Measurements from ENCODE around the gene CMC1. TPM values are rescaled to one million over a fixed set of nuclear protein-coding genes. Genes with fewer than 3 reads are reported as not detected.

The CMC1 gene
- total and polyA plus RNA-seq, 9 of the 15 experiments (the other 6 are each of a cell fraction or from before 2014, with no cell fraction given): 15.9 to 74.6 (median 48.9) TPM

GRCh38 chr3:28348629-28349468 lies 107.4 kb downstream of the CMC1 start, which contains the start of the genes AZI2 and ZCWPW2 (continued):
- TF ChIP-seq ZBTB9 (CRISPR knock-in tag; IDR thresholded peaks at IDR 0.05) (peak; percentile 66; the same call in 1 of the 2 replicates), ZNF165 (CRISPR knock-in tag; IDR thresholded peaks at IDR 0.05; ENCODE audit: borderline replicate concordance) (0 out of 2 replicates have a peak, but pooled peaks have one; percentile 40), ZKSCAN8 (CRISPR knock-in tag; IDR thresholded peaks at IDR 0.05) (no peak), ZNF431 (CRISPR knock-in tag; IDR thresholded peaks at IDR 0.05) (no peak), RBFOX2 (IDR thresholded peaks at IDR 0.05; ENCODE audit: low read depth, low read length) (peak; percentile 99), ZNF253 (CRISPR knock-in tag; conservative IDR thresholded peaks at IDR 0.05) (no peak), RHOXF2B (CRISPR knock-in tag; conservative IDR thresholded peaks at IDR 0.05) (0 out of 2 replicates have a peak, but pooled peaks have one; percentile 48), YBX1 (IDR thresholded peaks at IDR 0.05) (no peak), BRD4 (IDR thresholded peaks at IDR 0.05) (peak; percentile 98), IFI16 (CRISPR knock-in tag; IDR thresholded peaks at IDR 0.05) (no peak), ZNF224 (CRISPR knock-in tag; IDR thresholded peaks at IDR 0.05) (no peak; the same call in 1 of the 2 replicates), ZNF134 (CRISPR knock-in tag; conservative IDR thresholded peaks at IDR 0.05) (no peak), ZNF280A (IDR thresholded peaks at IDR 0.05; ENCODE audit: low read depth, partially characterized antibody) (no peak), FOXP1 (CRISPR knock-in tag; IDR thresholded peaks at IDR 0.05) (peak; percentile 88; the same call in 1 of the 2 replicates), MTF1 (CRISPR knock-in tag; IDR thresholded peaks at IDR 0.05; ENCODE audit: borderline replicate concordance) (no peak), CTBP1 (IDR thresholded peaks at IDR 0.05; ENCODE audit: borderline replicate concordance) (peak; percentile 29; the same call in 1 of the 2 replicates), ZNF79 (CRISPR knock-in tag; IDR thresholded peaks at IDR 0.05; ENCODE audit: low read depth) (no peak), ESRRB (CRISPR knock-in tag; IDR thresholded peaks at IDR 0.05; ENCODE audit: borderline replicate concordance) (no peak), ZNF551 (CRISPR knock-in tag; IDR thresholded peaks at IDR 0.05) (no peak), ZNF644 (tag; IDR thresholded peaks at IDR 0.05; ENCODE audit: low read depth) (peak; percentile 79), HMGN3 (IDR thresholded peaks at IDR 0.05; ENCODE audit: borderline replicate concordance, extremely low read depth, insufficient read length, low read depth, low read length) (peak; percentile 83), RBM25 (IDR thresholded peaks at IDR 0.05; ENCODE audit: low read depth, low read length, severe bottlenecking) (no peak), NFRKB (IDR thresholded peaks at IDR 0.05; ENCODE audit: low read depth) (peak; percentile 71; the same call in 1 of the 2 replicates), TARDBP (IDR thresholded peaks at IDR 0.05) (no peak; the same call in 1 of the 2 replicates), SMAD2 (IDR thresholded peaks at IDR 0.05; ENCODE audit: low read depth, low read length) (no peak), ZBTB34 (CRISPR knock-in tag; IDR thresholded peaks at IDR 0.05) (no peak)
